Renal cortex interstitium (tissue), 11 donors: ENCODE results near the gene MED9. TPM values are rescaled to one million over a fixed set of nuclear protein-coding genes. Genes with fewer than 3 reads are reported as not detected.

Source experiments
- DNase-seq, 11 donors: peaks; one replicate each; pipeline ENCODE4 v3.0.0-alpha.2; 2013; ENCODE audit warnings: low read depth in 9 of 11, low spot score in 4 of 11; ENCODE audit errors: extremely low read depth in 1 of 11
- polyA plus RNA-seq, 3 donors: library from polyadenylated mRNA; unstranded; fragments of 120-200 nt; gene quantifications; one replicate each; pipeline ENCODE4 v1.2.1, GENCODE V29; 2013; ENCODE audit not compliant: insufficient read length in 3 of 3

Gene MED9
- polyA plus RNA-seq, 3 donors: 19.4 to 22.4 (median 22.2) TPM

DNA sequence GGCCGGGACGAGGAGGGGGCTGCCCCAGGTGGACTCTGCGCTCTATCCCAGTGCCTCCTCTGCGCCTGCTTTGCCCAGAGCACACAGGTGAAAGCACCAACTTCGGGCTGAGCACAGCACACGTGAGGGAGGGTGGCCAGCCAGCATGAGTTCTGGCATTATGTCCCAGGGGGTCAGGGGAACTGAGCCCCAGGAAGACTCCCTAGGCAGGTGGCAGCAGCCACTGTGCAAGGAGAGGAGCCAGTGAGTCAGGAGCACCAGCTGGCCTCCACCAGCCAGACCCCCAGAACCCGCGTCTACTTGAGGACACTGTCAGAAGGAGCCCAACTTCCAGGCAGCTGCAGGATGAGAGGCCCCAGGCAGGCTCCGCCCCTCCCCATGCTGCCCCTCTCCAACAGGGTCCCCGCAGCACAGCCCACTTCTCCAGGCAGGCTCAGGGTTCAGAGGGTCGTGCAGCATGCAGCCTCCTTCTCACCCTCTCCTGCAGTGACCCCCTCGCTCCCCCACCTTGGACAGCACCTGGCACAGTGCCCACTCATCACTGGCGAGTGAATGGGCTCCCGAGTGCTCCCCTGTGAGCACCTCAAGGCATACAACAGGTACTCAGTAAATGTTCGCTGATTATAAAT, 63.6 kb downstream of the MED9 start:
- DNase-seq: no peak

GRCh38 chr17:17540935-17541639, 64.3 kb downstream of the MED9 start:
- DNase-seq: no peak

DNA sequence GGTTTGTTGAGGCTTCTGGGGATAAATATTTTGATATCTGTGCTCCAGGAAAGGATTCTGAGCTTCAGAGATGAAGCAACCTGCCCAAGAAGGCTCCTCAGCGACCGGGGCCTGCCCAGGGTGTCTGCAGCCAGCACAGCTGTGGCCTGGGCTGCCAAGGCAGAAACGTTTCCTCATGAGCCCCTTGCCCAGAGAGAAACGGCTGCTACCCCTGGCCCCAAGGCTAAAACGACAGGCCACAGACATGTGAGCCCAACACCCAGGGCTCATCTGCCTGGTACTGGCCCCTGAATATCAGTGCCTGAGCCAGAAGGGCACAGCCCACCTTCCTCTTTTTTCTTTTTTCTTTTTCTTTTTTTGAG, 64.8 kb downstream of the MED9 start:
- no peak for DNase-seq

Other genes with a start within 250 kb of the MED9 start
- gene FLCN, start 239.8 kb upstream of the MED9 start, polyA plus RNA-seq: 10 to 100 TPM; 27.1 to 41.8 (median 29.7) TPM
- 10 to 100 TPM; 65.5 to 89.7 (median 79.3) TPM for gene COPS3, start 195.8 kb upstream of the MED9 start, polyA plus RNA-seq
- gene NT5M, start 173.6 kb upstream of the MED9 start, polyA plus RNA-seq: 1 to 10 TPM; 4.0 to 6.6 (median 6.5) TPM
- gene RASD1, start 19.4 kb downstream of the MED9 start, polyA plus RNA-seq: 1 to 10 TPM in 1 of 3 donors, under 1 TPM in 2; 0.59 to 2.6 (median 0.83) TPM
- gene PEMT, start 114.7 kb downstream of the MED9 start, polyA plus RNA-seq: 10 to 100 TPM; 29.4 to 35.7 (median 34.4) TPM
- 10 to 100 TPM; 20.1 to 41.1 (median 31.1) TPM for gene RAI1, start 204.5 kb downstream of the MED9 start, polyA plus RNA-seq